HepG2 (cell line): ENCODE measurements around the gene TIPRL. TPM values are rescaled to one million over a fixed set of nuclear protein-coding genes. Genes with fewer than 3 reads are reported as not detected.
A peak's percentile ranks its signal among the peaks of the same experiment; 100 is the strongest.

Source experiments
- ATAC-seq: fragments of 200-7000 bp; cut with Tn5 transposase; 3 replicates; pipeline ENCODE4 v1.9.1; 2020; ENCODE audit warnings: mild to moderate bottlenecking, moderate library complexity
- BruUV-seq: library from RNA; stranded (reverse); fragments of 400-500 nt; replicated peaks from 2 replicates; lab custom pipeline; 2021; lab: Mats Ljungman, UMichigan
- CTCF ChIA-PET: fragments of 300-600 bp; formaldehyde crosslinking; extraction: SDS; loops from one replicate; lab custom pipeline; 2021; ENCODE audit warnings: low total read pairs, inconsistent platforms, low intra/inter-chr PET ratio; lab: Yijun Ruan, JAX
- POLR2A ChIA-PET: fragments of 350-600 bp; sonication (Branson Sonifier 250); formaldehyde crosslinking; loops from one replicate; lab custom pipeline; 2020; ENCODE audit warnings: antibody characterized with exemption, inconsistent platforms; lab: Yijun Ruan, JAX
- DNase-seq: peaks from one replicate; pipeline ENCODE4 v3.0.0-alpha.2; 2015; ENCODE audit warnings: low spot score
- FAIRE-seq: peaks from 3 replicates; lab custom pipeline; 2011; peaks lifted over from hg19 to GRCh38; lab: Jason Lieb, UNC
- H2AFZ ChIP-seq: one replicate; pipeline ENCODE4 v1.6.1; 2011; ENCODE audit warnings: low read length, inconsistent platforms
- H3K27ac ChIP-seq: fragments of 300-600 bp; 3 replicates; pipeline ENCODE4 v1.8.0; 2011; ENCODE audit warnings: mixed run types, mild to moderate bottlenecking, mixed read lengths, low read length, inconsistent platforms; ENCODE audit not compliant: insufficient read depth; ENCODE audit errors: extremely low read length
- H3K27me3 ChIP-seq, 2 experiments: fragments of 200-600 bp in 1 of 2; 2 replicates in 1 of 2; 3 replicates in 1 of 2; pipeline versions ENCODE4 v1.6.0 to v1.8.0; 2011; ENCODE audit warnings: low read length in 2 of 2, mild to moderate bottlenecking in 2 of 2, moderate library complexity in 2 of 2, inconsistent platforms in 1 of 2; ENCODE audit not compliant: insufficient read depth in 2 of 2, control insufficient read depth in 1 of 2
- H3K36me3 ChIP-seq, 2 experiments: fragments of 200-600 bp in 1 of 2; replicated peaks in 1 of 2; 2 replicates in 1 of 2; 3 replicates in 1 of 2; pipeline versions ENCODE4 v1.5.1 to v1.8.0; 2011; ENCODE audit warnings: low read length in 2 of 2, inconsistent platforms in 1 of 2; ENCODE audit not compliant: insufficient read depth in 2 of 2, control insufficient read depth in 1 of 2
- H3K4me1 ChIP-seq: 2 replicates; pipeline ENCODE4 v1.5.1; 2012; ENCODE audit warnings: low read length, inconsistent platforms; ENCODE audit not compliant: insufficient read depth
- H3K4me2 ChIP-seq: 2 replicates; pipeline ENCODE4 v1.6.0; 2011; ENCODE audit warnings: low read depth, low read length, inconsistent platforms
- H3K4me3 ChIP-seq, 3 experiments: fragments of 200-600 bp in 1 of 3; sonication (generic), shearing (Covaris generic) in 1 of 3; replicated peaks in 1 of 3; 2 replicates each; pipeline ENCODE4 v1.5.1; 2011 to 2016; ENCODE audit warnings: low read length in 3 of 3, inconsistent platforms in 2 of 3, low read depth in 2 of 3, mild to moderate bottlenecking in 2 of 3, control low read depth in 1 of 3, mixed read lengths in 1 of 3; ENCODE audit not compliant: insufficient read depth in 1 of 3
- H3K79me2 ChIP-seq: one replicate; pipeline ENCODE4 v1.6.1; 2011; ENCODE audit warnings: low read length, inconsistent platforms; ENCODE audit not compliant: insufficient read depth
- H3K9ac ChIP-seq: 2 replicates; pipeline ENCODE4 v1.6.0; 2011; ENCODE audit warnings: mild to moderate bottlenecking, low read depth, low read length, inconsistent platforms; ENCODE audit not compliant: insufficient read depth
- H3K9me3 ChIP-seq: 2 replicates; pipeline ENCODE4 v1.5.1; 2012; ENCODE audit warnings: mild to moderate bottlenecking, low read length
- H4K20me1 ChIP-seq: 2 replicates; pipeline ENCODE4 v1.6.0; 2011; ENCODE audit warnings: inconsistent platforms, mild to moderate bottlenecking, low read length, moderate library complexity; ENCODE audit not compliant: insufficient read depth
- DPF2 ChIP-seq: sonication (generic); formaldehyde crosslinking; IDR thresholded peaks from 2 replicates; pipeline ENCODE4 v1.4.0; 2020; ENCODE audit warnings: mild to moderate bottlenecking, low read depth, missing genetic modification reagents, borderline replicate concordance
- EHMT2 ChIP-seq: fragments of 200-600 bp; sonication (generic); IDR thresholded peaks from 2 replicates; pipeline ENCODE4 v1.7.0; 2017; ENCODE audit warnings: antibody characterized with exemption, low read depth, low read length, borderline replicate concordance
- FIP1L1 ChIP-seq: fragments of 200-400 bp; formaldehyde crosslinking; IDR thresholded peaks from 2 replicates; pipeline ENCODE4 v1.6.1; 2018; ENCODE audit warnings: low read depth, mild to moderate bottlenecking, low read length, moderate library complexity, borderline replicate concordance; ENCODE audit not compliant: insufficient read depth
- FOXO4 ChIP-seq: sonication (generic); formaldehyde crosslinking; conservative IDR thresholded peaks from 2 replicates; pipeline ENCODE4 v1.8.1; 2023; ENCODE audit warnings: missing genetic modification reagents
- JUNB ChIP-seq: sonication (generic); formaldehyde crosslinking; IDR thresholded peaks from 2 replicates; pipeline ENCODE4 v1.8.0; 2022; ENCODE audit warnings: missing genetic modification reagents, mild to moderate bottlenecking, borderline replicate concordance
- PHF20 ChIP-seq: sonication (generic); formaldehyde crosslinking; IDR thresholded peaks from 2 replicates; pipeline ENCODE4 v1.5.0; 2020; ENCODE audit warnings: mild to moderate bottlenecking, missing genetic modification reagents
- PRPF4 ChIP-seq: fragments of 200-400 bp; formaldehyde crosslinking; IDR thresholded peaks from 2 replicates; pipeline ENCODE4 v1.6.1; 2016; ENCODE audit warnings: low read length, low read depth; ENCODE audit not compliant: poor library complexity, severe bottlenecking
- SMARCC2 ChIP-seq: fragments of 450-650 bp; IDR thresholded peaks from 2 replicates; pipeline ENCODE4 v1.6.1; 2017; ENCODE audit warnings: antibody characterized with exemption, mild to moderate bottlenecking
- USF2 ChIP-seq, 2 experiments: sonication (generic) in 1 of 2; formaldehyde crosslinking in 1 of 2; IDR thresholded peaks; 2 replicates each; pipeline versions ENCODE4 v1.5.1 to v1.6.1; 2011 to 2020; ENCODE audit warnings: borderline replicate concordance in 1 of 2, low read depth in 1 of 2, low read length in 1 of 2, mild to moderate bottlenecking in 1 of 2, missing genetic modification reagents in 1 of 2, moderate library complexity in 1 of 2
- ZFX ChIP-seq: sonication (generic); formaldehyde crosslinking; IDR thresholded peaks from 2 replicates; pipeline ENCODE4 v1.4.0; 2020; ENCODE audit warnings: mild to moderate bottlenecking, low read depth, missing genetic modification reagents, moderate library complexity
- ZNF343 ChIP-seq: sonication (generic); formaldehyde crosslinking; IDR thresholded peaks from 2 replicates; pipeline ENCODE4 v1.4.0; 2020; ENCODE audit warnings: mild to moderate bottlenecking, missing genetic modification reagents
- WGBS: methylation state at CpG from one replicate; pipeline ENCODE4 v1.1.6; 2017; ENCODE audit warnings: low lambda C conversion rate; 5-methylcytosine and 5-hydroxymethylcytosine counted together
- in situ Hi-C: cut with HindIII; loops from 2 replicates; pipeline ENCODE4 v1.10.0; 2017; ENCODE audit warnings: low pct_unique_long_range_greater_than_20kb; ENCODE audit not compliant: extremely low pct_ligation_motif_present
- intact Hi-C: fragments of 100-400 bp; cut with micrococcal nuclease; formaldehyde crosslinking; loops from one replicate; pipeline ENCODE4 v1.10.0; 2022; ENCODE audit not compliant: unreplicated experiment
- polyA plus RNA-seq, 8 experiments: library from polyadenylated mRNA; depleted of rRNA in 3 of 8; stranded (reverse) in 7 of 8; unstranded in 1 of 8; fragments of >200 nt; fragmentation: Illumina TruSeq in 4 of 8; extraction: Trizol in 4 of 8; gene quantifications; 2 replicates each; pipeline versions ENCODE4 v1.2.1 to v1.2.3, GENCODE V29; 2011 to 2016; ENCODE audit warnings: low read depth in 4 of 8, missing spikeins in 1 of 8, mixed read lengths in 1 of 8; ENCODE audit not compliant: insufficient read depth in 1 of 8
- total RNA-seq, 5 experiments: library from RNA; depleted of rRNA; stranded (reverse); fragments of >200 nt; fragmentation: Illumina TruSeq; extraction: Trizol; gene quantifications; 2 replicates each; pipeline ENCODE4 v1.2.3, GENCODE V29; 2016; ENCODE audit warnings: low read depth in 1 of 5
- TF ChIP-seq, protein P1 (sequence below): sonication (generic); formaldehyde crosslinking; conservative IDR thresholded peaks from 2 replicates; pipeline ENCODE4 v1.8.0; 2022; ENCODE audit warnings: low read depth, missing genetic modification reagents

The TIPRL gene
- total and polyA plus RNA-seq, 2 of the 13 experiments (the other 11 are each of a cell fraction or from before 2014, with no cell fraction given): 10.1 to 22.8 TPM

- TF ChIP-seq, protein P1, sequence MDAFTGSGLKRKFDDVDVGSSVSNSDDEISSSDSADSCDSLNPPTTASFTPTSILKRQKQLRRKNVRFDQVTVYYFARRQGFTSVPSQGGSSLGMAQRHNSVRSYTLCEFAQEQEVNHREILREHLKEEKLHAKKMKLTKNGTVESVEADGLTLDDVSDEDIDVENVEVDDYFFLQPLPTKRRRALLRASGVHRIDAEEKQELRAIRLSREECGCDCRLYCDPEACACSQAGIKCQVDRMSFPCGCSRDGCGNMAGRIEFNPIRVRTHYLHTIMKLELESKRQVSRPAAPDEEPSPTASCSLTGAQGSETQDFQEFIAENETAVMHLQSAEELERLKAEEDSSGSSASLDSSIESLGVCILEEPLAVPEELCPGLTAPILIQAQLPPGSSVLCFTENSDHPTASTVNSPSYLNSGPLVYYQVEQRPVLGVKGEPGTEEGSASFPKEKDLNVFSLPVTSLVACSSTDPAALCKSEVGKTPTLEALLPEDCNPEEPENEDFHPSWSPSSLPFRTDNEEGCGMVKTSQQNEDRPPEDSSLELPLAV (CRISPR knock-in tag): no peak
Measured at GRCh38 chr1:168167806-168168205, 11.0 kb upstream of the TIPRL start (continued).

GRCh38 chr1:168170564-168171508 is 7.9 kb upstream of the TIPRL start:
- no peak overlapping the region for H3K9ac ChIP-seq
- 44% methylated on average over 7 of the region's 7 CpGs for WGBS
- TF ChIP-seq FOXO4 (CRISPR knock-in tag): no peak
- TF ChIP-seq FIP1L1: no peak
- TF ChIP-seq DPF2: no peak
- no peak for TF ChIP-seq USF2 (IDR thresholded peaks at IDR 0.05; ENCODE audit: low read depth, low read length)
- TF ChIP-seq USF2 (CRISPR knock-in tag; IDR thresholded peaks at IDR 0.05; ENCODE audit: borderline replicate concordance): peak; percentile 29; the same call in 1 of the 2 replicates
- peak; percentile 29; the same call in 1 of the 2 replicates for TF ChIP-seq ZFX (CRISPR knock-in tag)
- TF ChIP-seq SMARCC2: no peak
- no peak for TF ChIP-seq PHF20 (CRISPR knock-in tag)
- TF ChIP-seq PRPF4: no peak
- no peak for TF ChIP-seq EHMT2
- TF ChIP-seq JUNB (CRISPR knock-in tag): no peak
- no peak for TF ChIP-seq ZNF343 (CRISPR knock-in tag)
- H3K9me3 ChIP-seq: no peaks in the 10 kb centered on the region
- H3K4me2 ChIP-seq: peak overlapping the region; percentile 11
- no peaks in the 10 kb centered on the region for H3K27me3 ChIP-seq
- no TSS peak for BruUV-seq
- CTCF ChIA-PET: no interaction called here
- intact Hi-C loops (no loop called here), in situ Hi-C loops (no loop called here)
- no peaks in the 10 kb centered on the region for H4K20me1 ChIP-seq
- DNase-seq: no peak
- no peak for ATAC-seq
- H3K79me2 ChIP-seq: no peaks in the 10 kb centered on the region
- POLR2A ChIA-PET: no interaction called here
- H3K4me3 ChIP-seq: no peak overlapping the region
- no peaks in the 10 kb centered on the region for H3K36me3 ChIP-seq
- H3K27ac ChIP-seq: no peak overlapping the region
- H3K4me1 ChIP-seq: no peaks in the 10 kb centered on the region
- peak overlapping the region; percentile 81 for H2AFZ ChIP-seq
- FAIRE-seq: no peak
